Mesendoderm (in vitro differentiated cells): Measurements from ENCODE around the gene DOCK2.
"Not testable (repeated sequence)": the region's sequence is repeated elsewhere in the genome, so short reads cannot be mapped to it uniquely, and the experiment has no call there.

Experiments
- DNase-seq: peaks from one replicate; pipeline ENCODE4 v3.0.0; 2013
- H2AK5ac ChIP-seq: 2 replicates; pipeline ENCODE4 v1.6.1; 2013; ENCODE audit warnings: low read length, inconsistent platforms
- H2BK120ac ChIP-seq: 2 replicates; pipeline ENCODE4 v1.6.1; 2013; ENCODE audit warnings: low read depth, mild to moderate bottlenecking, low read length, moderate library complexity, mixed read lengths
- H2BK15ac ChIP-seq: replicated peaks from 2 replicates; pipeline ENCODE4 v1.6.1; 2013; ENCODE audit warnings: low read depth, mild to moderate bottlenecking, moderate library complexity
- H2BK5ac ChIP-seq: 2 replicates; pipeline ENCODE4 v1.6.1; 2013; ENCODE audit warnings: low read length, inconsistent platforms
- H3K18ac ChIP-seq: 2 replicates; pipeline ENCODE4 v1.6.1; 2013; ENCODE audit warnings: mild to moderate bottlenecking, low read length, mixed read lengths
- H3K23ac ChIP-seq: one replicate; pipeline ENCODE4 v1.6.1; 2013; ENCODE audit warnings: low read length
- H3K27ac ChIP-seq: 2 replicates; pipeline ENCODE4 v1.5.1; 2013; ENCODE audit warnings: low read depth, mild to moderate bottlenecking, inconsistent platforms, low read length, moderate library complexity
- H3K27me3 ChIP-seq: 2 replicates; pipeline ENCODE4 v1.6.1; 2013; ENCODE audit warnings: low read length, control low read depth, mild to moderate bottlenecking, inconsistent platforms; ENCODE audit not compliant: insufficient read depth, poor library complexity
- H3K36me3 ChIP-seq: 2 replicates; pipeline ENCODE4 v1.6.1; 2013; ENCODE audit warnings: low read length, inconsistent platforms; ENCODE audit not compliant: control insufficient read depth, insufficient read depth
- H3K4ac ChIP-seq: one replicate; pipeline ENCODE4 v1.6.1; 2013; ENCODE audit warnings: low read depth, mild to moderate bottlenecking, low read length, moderate library complexity
- H3K4me1 ChIP-seq: 2 replicates; pipeline ENCODE4 v1.6.1; 2013; ENCODE audit warnings: low read depth, low read length, inconsistent platforms; ENCODE audit not compliant: control insufficient read depth
- H3K4me2 ChIP-seq: 2 replicates; pipeline ENCODE4 v1.6.1; 2013; ENCODE audit warnings: low read length
- H3K4me3 ChIP-seq: 2 replicates; pipeline ENCODE4 v1.5.1; 2013; ENCODE audit warnings: mild to moderate bottlenecking, low read length
- H3K56ac ChIP-seq: one replicate; pipeline ENCODE4 v1.6.1; 2013; ENCODE audit warnings: low read length
- H3K79me1 ChIP-seq: 2 replicates; pipeline ENCODE4 v1.6.1; 2013; ENCODE audit warnings: low read length, inconsistent platforms
- H3K79me2 ChIP-seq: 2 replicates; pipeline ENCODE4 v1.6.1; 2013; ENCODE audit warnings: mild to moderate bottlenecking, low read length; ENCODE audit not compliant: control insufficient read depth, insufficient read depth
- H3K9ac ChIP-seq: 2 replicates; pipeline ENCODE4 v1.6.1; 2013; ENCODE audit warnings: low read length, inconsistent platforms
- H4K5ac ChIP-seq: one replicate; pipeline ENCODE4 v1.6.1; 2013; ENCODE audit warnings: low read length
- H4K8ac ChIP-seq: one replicate; pipeline ENCODE4 v1.6.1; 2013; ENCODE audit warnings: low read depth, mild to moderate bottlenecking, control low read depth, low read length, moderate library complexity
- WGBS: extraction: QIAGEN DNeasy Blood & Tissue Kit; methylation state at CpG from one replicate; pipeline ENCODE4 v1.1.7; 2013; ENCODE audit warnings: low lambda C conversion rate, missing lambda C conversion rate; ENCODE audit not compliant: insufficient coverage; ENCODE audit errors: extremely low coverage; 5-methylcytosine and 5-hydroxymethylcytosine counted together

The DOCK2 gene

GRCh38 chr5:169746147-169746694 lies 109.1 kb downstream of the DOCK2 start:
- Histone ChIP-seq H3K79me2 (no peaks in the 10 kb centered on the region), H3K4me2 (no peak overlapping the region), H3K27ac (no peak overlapping the region), H4K5ac (no peak overlapping the region), H2AK5ac (no peak overlapping the region), H3K4me1 (peaks cover 19% of the 10 kb centered on the region), H2BK120ac (no peak overlapping the region), H3K23ac (no peak overlapping the region), H3K36me3 (no peaks in the 10 kb centered on the region), H4K8ac (no peak overlapping the region), H3K18ac (no peak overlapping the region), H2BK5ac (no peak overlapping the region), H3K4me3 (no peak overlapping the region), H2BK15ac (no peak overlapping the region), H3K9ac (peak overlapping the region; percentile 20), H3K56ac (peak overlapping the region; percentile 26), H3K79me1 (no peaks in the 10 kb centered on the region), H3K27me3 (no peaks in the 10 kb centered on the region), H3K4ac (no peak overlapping the region)
- peak; percentile 88 for DNase-seq
- WGBS, result no CpG with 5 or more reads among the region's 5 CpGs

- Histone ChIP-seq H3K79me1 (no peaks in the 10 kb centered on the region), H3K4me1 (peaks cover 19% of the 10 kb centered on the region), H3K56ac (no peak overlapping the region), H2BK5ac (no peak overlapping the region), H3K27me3 (no peaks in the 10 kb centered on the region), H3K4me2 (no peak overlapping the region), H3K23ac (no peak overlapping the region), H2BK120ac (no peak overlapping the region), H3K9ac (no peak overlapping the region), H3K79me2 (no peaks in the 10 kb centered on the region), H3K4me3 (no peak overlapping the region), H2AK5ac (no peak overlapping the region), H4K5ac (no peak overlapping the region), H4K8ac (no peak overlapping the region), H3K18ac (no peak overlapping the region), H3K4ac (no peak overlapping the region), H3K27ac (no peak overlapping the region), H2BK15ac (no peak overlapping the region), H3K36me3 (no peaks in the 10 kb centered on the region)
- DNase-seq, result no peak
- no CpG with 5 or more reads among the region's 3 CpGs for WGBS
Measured at GRCh38 chr5:169748174-169748573, 111.1 kb downstream of the DOCK2 start.

GRCh38 chr5:169749295-169749694 lies 112.2 kb downstream of the DOCK2 start:
- H2BK15ac ChIP-seq, result no peak overlapping the region
- no peak overlapping the region for H4K8ac ChIP-seq
- peak overlapping the region; percentile 47 for H2AK5ac ChIP-seq
- no peak overlapping the region for H3K56ac ChIP-seq
- no peak overlapping the region for H3K4me2 ChIP-seq
- H2BK120ac ChIP-seq, result no peak overlapping the region
- no CpG with 5 or more reads among the region's 3 CpGs for WGBS
- H3K27me3 ChIP-seq, result no peaks in the 10 kb centered on the region
- no peak overlapping the region for H2BK5ac ChIP-seq
- H3K27ac ChIP-seq, result no peak overlapping the region
- no peaks in the 10 kb centered on the region for H3K36me3 ChIP-seq
- peaks cover 24% of the 10 kb centered on the region for H3K4me1 ChIP-seq
- no peaks in the 10 kb centered on the region for H3K79me1 ChIP-seq
- H3K9ac ChIP-seq, result no peak overlapping the region
- no peak for DNase-seq
- H3K4me3 ChIP-seq, result no peak overlapping the region
- H3K18ac ChIP-seq, result no peak overlapping the region
- H3K79me2 ChIP-seq, result no peaks in the 10 kb centered on the region
- no peak overlapping the region for H3K23ac ChIP-seq
- peak overlapping the region; percentile 24 for H3K4ac ChIP-seq
- H4K5ac ChIP-seq, result no peak overlapping the region

GRCh38 chr5:169751490-169751889 lies 114.4 kb downstream of the DOCK2 start:
- no peak overlapping the region for H3K4me2 ChIP-seq
- no peak overlapping the region for H3K23ac ChIP-seq
- H2BK120ac ChIP-seq, result no peak overlapping the region
- H3K79me2 ChIP-seq, result no peaks in the 10 kb centered on the region
- H4K8ac ChIP-seq, result no peak overlapping the region
- no peak overlapping the region for H3K18ac ChIP-seq
- H2BK15ac ChIP-seq, result no peak overlapping the region
- no peak overlapping the region for H3K27ac ChIP-seq
- no peak overlapping the region for H3K9ac ChIP-seq
- DNase-seq, result no peak
- no peaks in the 10 kb centered on the region for H3K27me3 ChIP-seq
- H2BK5ac ChIP-seq, result no peak overlapping the region
- no peaks in the 10 kb centered on the region for H3K36me3 ChIP-seq
- peaks cover 14% of the 10 kb centered on the region for H3K4me1 ChIP-seq
- H2AK5ac ChIP-seq, result no peak overlapping the region
- no CpG with 5 or more reads among the region's 4 CpGs for WGBS
- H4K5ac ChIP-seq, result no peak overlapping the region
- H3K4ac ChIP-seq, result no peak overlapping the region
- no peaks in the 10 kb centered on the region for H3K79me1 ChIP-seq
- no peak overlapping the region for H3K56ac ChIP-seq
- no peak overlapping the region for H3K4me3 ChIP-seq

GRCh38 chr5:169752566-169752965 lies 115.5 kb downstream of the DOCK2 start:
- H3K27ac ChIP-seq, H3K27me3 ChIP-seq, H3K4ac ChIP-seq, H3K23ac ChIP-seq, H3K9ac ChIP-seq, H4K5ac ChIP-seq, H4K8ac ChIP-seq, H3K56ac ChIP-seq, H2AK5ac ChIP-seq, H2BK5ac ChIP-seq, H3K4me2 ChIP-seq, H3K79me1 ChIP-seq, H2BK15ac ChIP-seq, H3K79me2 ChIP-seq, H3K4me3 ChIP-seq, DNase-seq, H3K18ac ChIP-seq, H2BK120ac ChIP-seq, H3K36me3 ChIP-seq: not testable (repeated sequence)
- no CpG with 5 or more reads among the region's 10 CpGs for WGBS
- H3K4me1 ChIP-seq, result peaks cover 12% of the 10 kb centered on the region

GRCh38 chr5:169753795-169754194 lies 116.7 kb downstream of the DOCK2 start:
- H3K36me3 ChIP-seq, result no peaks in the 10 kb centered on the region
- no peak overlapping the region for H2BK15ac ChIP-seq
- H3K27me3 ChIP-seq, result no peaks in the 10 kb centered on the region
- H4K8ac ChIP-seq, result no peak overlapping the region
- H2BK5ac ChIP-seq, result peak overlapping the region; percentile 75
- H3K79me2 ChIP-seq, result no peaks in the 10 kb centered on the region
- no peak overlapping the region for H3K4me3 ChIP-seq
- DNase-seq, result no peak
- H3K4me2 ChIP-seq, result no peak overlapping the region
- no peak overlapping the region for H3K27ac ChIP-seq
- H3K9ac ChIP-seq, result no peak overlapping the region
- no peak overlapping the region for H3K23ac ChIP-seq
- H2AK5ac ChIP-seq, result no peak overlapping the region
- no peak overlapping the region for H3K4ac ChIP-seq
- no peak overlapping the region for H2BK120ac ChIP-seq
- H3K79me1 ChIP-seq, result no peaks in the 10 kb centered on the region
- H3K18ac ChIP-seq, result peak overlapping the region; percentile 65
- peak overlapping the region; percentile 45 for H3K56ac ChIP-seq
- H4K5ac ChIP-seq, result no peak overlapping the region
- WGBS, result no CpG with 5 or more reads among the region's 2 CpGs
- peaks cover 10% of the 10 kb centered on the region for H3K4me1 ChIP-seq
